IMR-90 (cell line): ENCODE data around the gene TIMELESS. TPM values are rescaled to one million over a fixed set of nuclear protein-coding genes. Genes with fewer than 3 reads are reported as not detected.

Source experiments
- ATAC-seq: fragments of 200-7000 bp; cut with Tn5 transposase; 2 replicates; pipeline ENCODE4 v1.9.1; 2020; ENCODE audit warnings: low read depth, mild to moderate bottlenecking, moderate library complexity
- BruUV-seq: library from RNA; stranded (reverse); fragments of 400-500 nt; replicated peaks from 2 replicates; lab custom pipeline; 2021; lab: Mats Ljungman, UMichigan
- CTCF ChIA-PET: fragments of 300-600 bp; formaldehyde crosslinking; extraction: SDS; loops from one replicate; lab custom pipeline; 2021; ENCODE audit warnings: antibody characterized with exemption; lab: Yijun Ruan, JAX
- POLR2A ChIA-PET: fragments of 300-600 bp; sonication (Branson Sonifier 250); formaldehyde crosslinking; loops from one replicate; lab custom pipeline; 2022; ENCODE audit warnings: antibody characterized with exemption; ENCODE audit not compliant: unreplicated experiment; lab: Charles Lee
- DNase-seq: peaks from one replicate; pipeline ENCODE4 v3.0.0; 2013
- H2AFZ ChIP-seq: replicated peaks from 2 replicates; pipeline ENCODE3; 2013; ENCODE audit warnings: low read length, mild to moderate bottlenecking; ENCODE audit not compliant: poor library complexity
- H2AK5ac ChIP-seq: 2 replicates; pipeline ENCODE4 v1.6.1; 2013; ENCODE audit warnings: low read depth, low read length, inconsistent platforms
- H2AK9ac ChIP-seq: replicated peaks from 2 replicates; pipeline ENCODE3; 2013; ENCODE audit warnings: mild to moderate bottlenecking, low read depth, low read length, moderate library complexity; ENCODE audit not compliant: poor library complexity
- H2BK120ac ChIP-seq: 2 replicates; pipeline ENCODE4 v1.6.1; 2013; ENCODE audit warnings: low read depth, low read length, inconsistent platforms
- H2BK15ac ChIP-seq: 3 replicates; pipeline ENCODE4 v1.6.1; 2013; ENCODE audit warnings: low read depth, low read length, inconsistent platforms
- H2BK20ac ChIP-seq: 2 replicates; pipeline ENCODE4 v1.6.1; 2013; ENCODE audit warnings: low read depth, mild to moderate bottlenecking, inconsistent platforms, low read length, moderate library complexity
- H2BK5ac ChIP-seq: 2 replicates; pipeline ENCODE4 v1.6.1; 2013; ENCODE audit warnings: mild to moderate bottlenecking, low read depth, low read length, inconsistent platforms; ENCODE audit not compliant: poor library complexity, severe bottlenecking
- H3K14ac ChIP-seq: replicated peaks from 2 replicates; pipeline ENCODE4 v1.6.1; 2013; ENCODE audit warnings: low read depth, low read length, inconsistent platforms
- H3K18ac ChIP-seq: 2 replicates; pipeline ENCODE4 v1.6.1; 2013; ENCODE audit warnings: low read depth, low read length, control low read depth
- H3K23ac ChIP-seq: 2 replicates; pipeline ENCODE4 v1.6.1; 2013; ENCODE audit warnings: low read depth, low read length, inconsistent platforms
- H3K27ac ChIP-seq: 2 replicates; pipeline ENCODE4 v1.5.1; 2013; ENCODE audit warnings: mild to moderate bottlenecking, control low read depth, low read length; ENCODE audit not compliant: insufficient read depth
- H3K27me3 ChIP-seq: 2 replicates; pipeline ENCODE4 v1.6.1; 2013; ENCODE audit warnings: low read length; ENCODE audit not compliant: control insufficient read depth, insufficient read depth
- H3K36me3 ChIP-seq: 2 replicates; pipeline ENCODE4 v1.6.1; 2013; ENCODE audit warnings: low read length, mixed read lengths; ENCODE audit not compliant: control insufficient read depth, insufficient read depth
- H3K4ac ChIP-seq: 2 replicates; pipeline ENCODE4 v1.6.1; 2013; ENCODE audit warnings: low read depth, low read length, inconsistent platforms
- H3K4me1 ChIP-seq: 2 replicates; pipeline ENCODE4 v1.6.1; 2013; ENCODE audit warnings: low read length, mixed read lengths; ENCODE audit not compliant: control insufficient read depth, insufficient read depth
- H3K4me2 ChIP-seq: 2 replicates; pipeline ENCODE4 v1.6.1; 2013; ENCODE audit warnings: low read depth, mild to moderate bottlenecking, control low read depth, low read length, moderate library complexity
- H3K4me3 ChIP-seq: 2 replicates; pipeline ENCODE4 v1.5.1; 2013; ENCODE audit warnings: low read depth, mild to moderate bottlenecking, control low read depth, low read length, moderate library complexity; ENCODE audit not compliant: insufficient read depth
- H3K56ac ChIP-seq: 2 replicates; pipeline ENCODE4 v1.6.1; 2013; ENCODE audit warnings: low read length, inconsistent platforms; ENCODE audit not compliant: insufficient read depth; ENCODE audit errors: extremely low read depth
- H3K79me1 ChIP-seq, 2 experiments: 2 replicates each; pipeline ENCODE4 v1.6.1; 2013; ENCODE audit warnings: low read length in 2 of 2, inconsistent platforms in 1 of 2, low read depth in 1 of 2
- H3K9ac ChIP-seq: 2 replicates; pipeline ENCODE4 v1.6.1; 2013; ENCODE audit warnings: low read depth, low read length, control low read depth
- H3K9me1 ChIP-seq: 2 replicates; pipeline ENCODE4 v1.6.1; 2013; ENCODE audit warnings: low read length, inconsistent platforms; ENCODE audit not compliant: insufficient read depth
- H3K9me3 ChIP-seq: 2 replicates; pipeline ENCODE4 v1.6.1; 2013; ENCODE audit warnings: low read length; ENCODE audit not compliant: control insufficient read depth, insufficient read depth
- H4K20me1 ChIP-seq: 2 replicates; pipeline ENCODE4 v1.6.1; 2013; ENCODE audit warnings: low read length, inconsistent platforms; ENCODE audit not compliant: insufficient read depth
- H4K5ac ChIP-seq: 2 replicates; pipeline ENCODE4 v1.6.1; 2013; ENCODE audit warnings: mild to moderate bottlenecking, low read depth, low read length, control low read depth
- H4K8ac ChIP-seq, 2 experiments: 2 replicates each; pipeline ENCODE4 v1.6.1; 2013; ENCODE audit warnings: low read depth in 2 of 2, low read length in 2 of 2, control low read depth in 1 of 2, inconsistent platforms in 1 of 2
- H4K91ac ChIP-seq: 2 replicates; pipeline ENCODE4 v1.6.1; 2013; ENCODE audit warnings: low read depth, low read length, inconsistent platforms; ENCODE audit not compliant: insufficient read depth
- BHLHE40 ChIP-seq: fragments of 150-350 bp; IDR thresholded peaks from 2 replicates; pipeline ENCODE4 v1.6.1; 2016; ENCODE audit warnings: mild to moderate bottlenecking, low read depth, low read length
- CEBPB ChIP-seq: IDR thresholded peaks from 2 replicates; pipeline ENCODE4 v1.6.1; 2012; ENCODE audit warnings: low read depth, low read length, improper control_type of control experiment
- CTCF ChIP-seq: conservative IDR thresholded peaks from 2 replicates; pipeline ENCODE4 v1.5.1; 2012; ENCODE audit warnings: mild to moderate bottlenecking, low read depth, low read length, improper control_type of control experiment
- ELK1 ChIP-seq: fragments of 150-350 bp; IDR thresholded peaks from 2 replicates; pipeline ENCODE4 v1.6.1; 2016; ENCODE audit warnings: low read depth, mild to moderate bottlenecking, low read length, moderate library complexity, borderline replicate concordance
- FOS ChIP-seq: fragments of 150-350 bp; IDR thresholded peaks from 2 replicates; pipeline ENCODE4 v1.6.1; 2016; ENCODE audit warnings: low read depth, low read length
- MXI1 ChIP-seq: IDR thresholded peaks from 2 replicates; pipeline ENCODE4 v1.6.1; 2012; ENCODE audit warnings: low read depth, mild to moderate bottlenecking, low read length, moderate library complexity, borderline replicate concordance
- RFX5 ChIP-seq: IDR thresholded peaks from 2 replicates; pipeline ENCODE4 v1.8.0; 2012; ENCODE audit warnings: low read depth, mild to moderate bottlenecking, low read length, moderate library complexity
- WGBS, 2 experiments: methylation state at CpG; one replicate each; pipeline versions ENCODE4 v1.1.5 to v1.1.7; 2013; ENCODE audit warnings: missing lambda C conversion rate in 2 of 2; ENCODE audit not compliant: insufficient read length in 1 of 2; ENCODE audit errors: extremely low coverage in 2 of 2; 5-methylcytosine and 5-hydroxymethylcytosine counted together
- dilution Hi-C: fragments of 300-500 bp; cut with HindIII; formaldehyde crosslinking; loops from one replicate; pipeline ENCODE4 v1.14.3; 2018; ENCODE audit warnings: low sequenced_read_pairs; ENCODE audit not compliant: unreplicated experiment
- in situ Hi-C: fragments of 300-500 bp; cut with MboI; formaldehyde crosslinking; loops from 3 replicates; pipeline ENCODE4 v1.14.3; 2019; ENCODE audit warnings: low sequenced_read_pairs, inconsistent platforms, mixed read lengths
- intact Hi-C: fragments of 100-400 bp; cut with micrococcal nuclease; formaldehyde crosslinking; loops from 2 replicates; pipeline ENCODE4 v1.10.0; 2022
- polyA plus RNA-seq, 3 experiments: library from polyadenylated mRNA; depleted of rRNA; stranded (reverse); fragments of >200 nt; gene quantifications; 2 replicates each; pipeline ENCODE4 v1.2.3, GENCODE V29; 2012; ENCODE audit warnings: low replicate concordance in 1 of 3
- total RNA-seq: library from RNA; depleted of rRNA; stranded (reverse); fragments of >200 nt; gene quantifications from 2 replicates; pipeline ENCODE4 v1.2.3, GENCODE V29; 2012

Gene TIMELESS
- total and polyA plus RNA-seq, 2 of the 4 experiments (the other 2 are of a cell fraction), result 7.3 to 10.4 TPM

GRCh38 chr12:56377989-56378316 lies 71.3 kb downstream of the TIMELESS start:
- Histone ChIP-seq H3K27me3 (peaks cover 4% of the 10 kb centered on the region), H4K20me1 (no peaks in the 10 kb centered on the region), H3K9ac (no peak overlapping the region), H3K23ac (no peak overlapping the region), H2BK20ac (no peak overlapping the region), H2BK15ac (no peak overlapping the region), H2AK9ac (no peak overlapping the region), H4K5ac (no peak overlapping the region), H3K4me1 (no peaks in the 10 kb centered on the region), H4K8ac (no peak overlapping the region), H3K4me2 (no peak overlapping the region), H3K27ac (no peak overlapping the region), H3K4me3 (no peak overlapping the region), H2BK5ac (no peak overlapping the region), H2AFZ (no peak overlapping the region), H2AK5ac (no peak overlapping the region), H3K14ac (no peak overlapping the region), H3K9me1 (no peaks in the 10 kb centered on the region), H4K91ac (no peak overlapping the region), H3K9me3 (no peaks in the 10 kb centered on the region), H3K4ac (no peak overlapping the region), H3K79me1 (no peaks in the 10 kb centered on the region), H3K56ac (no peak overlapping the region), H3K18ac (no peak overlapping the region), H3K36me3 (no peaks in the 10 kb centered on the region), H2BK120ac (no peak overlapping the region)
- ChIA-PET POLR2A (no interaction called here), CTCF (no interaction called here)
- ATAC-seq, result no peak
- DNase-seq, result no peak
- TF ChIP-seq ELK1 (no peak), MXI1 (no peak), FOS (no peak), CTCF (no peak), BHLHE40 (no peak), RFX5 (no peak), CEBPB (no peak)
- dilution Hi-C loops, result no loop called here
- intact Hi-C loops, result loop anchor here (5.0 kb wide), 1 partner anchor 84 kb away; no protein-coding TSS in a partner anchor
- no CpG with 5 or more reads among the region's 1 CpG for WGBS, 2 experiments
- no TSS peak for BruUV-seq
- in situ Hi-C loops, result no loop called here
